Astrocyte (in vitro differentiated cells and primary cell): ENCODE measurements around the gene DIRAS2. TPM values are rescaled to one million over a fixed set of nuclear protein-coding genes. Genes with fewer than 3 reads are reported as not detected.

Experiments used
- DNase-seq: peaks from one replicate; pipeline ENCODE4 v3.0.0-alpha.2; 2010; ENCODE audit warnings: low read depth
- FAIRE-seq: peaks from 2 replicates; lab custom pipeline; 2011; peaks lifted over from hg19 to GRCh38; lab: Jason Lieb, UNC
- H2AFZ ChIP-seq: 2 replicates; pipeline ENCODE4 v1.6.0; 2012; ENCODE audit warnings: low read depth, low read length, inconsistent platforms
- H3K27ac ChIP-seq: 2 replicates; pipeline ENCODE4 v1.5.1; 2011; ENCODE audit warnings: low read depth, low read length, inconsistent platforms
- H3K27me3 ChIP-seq: 2 replicates; pipeline ENCODE4 v1.6.0; 2011; ENCODE audit warnings: low read length, inconsistent platforms; ENCODE audit not compliant: insufficient read depth
- H3K36me3 ChIP-seq: 2 replicates; pipeline ENCODE4 v1.5.1; 2011; ENCODE audit warnings: low read length, inconsistent platforms; ENCODE audit not compliant: insufficient read depth
- H3K4me1 ChIP-seq: 2 replicates; pipeline ENCODE4 v1.5.1; 2011; ENCODE audit warnings: low read length, inconsistent platforms; ENCODE audit not compliant: insufficient read depth
- H3K4me2 ChIP-seq: 2 replicates; pipeline ENCODE4 v1.6.0; 2012; ENCODE audit warnings: low read length, inconsistent platforms
- H3K4me3 ChIP-seq: 2 replicates; pipeline ENCODE4 v1.5.1; 2011; ENCODE audit warnings: low read depth, mild to moderate bottlenecking, low read length, inconsistent platforms; ENCODE audit not compliant: insufficient read depth
- H3K79me2 ChIP-seq: 2 replicates; pipeline ENCODE4 v1.6.0; 2012; ENCODE audit warnings: mild to moderate bottlenecking, low read length, inconsistent platforms; ENCODE audit not compliant: insufficient read depth
- H3K9ac ChIP-seq: 2 replicates; pipeline ENCODE4 v1.6.0; 2012; ENCODE audit warnings: mild to moderate bottlenecking, low read length, inconsistent platforms
- H3K9me3 ChIP-seq: 2 replicates; pipeline ENCODE4 v1.5.1; 2012; ENCODE audit warnings: low read depth, mild to moderate bottlenecking, low read length, inconsistent platforms; ENCODE audit not compliant: insufficient read depth
- H4K20me1 ChIP-seq: 2 replicates; pipeline ENCODE4 v1.6.0; 2012; ENCODE audit warnings: low read length, inconsistent platforms; ENCODE audit not compliant: insufficient read depth
- H3K27ac Mint-ChIP-seq: one replicate; pipeline ENCODE4 v1.8.0; 2021; ENCODE audit warnings: mild to moderate bottlenecking, mixed read lengths; ENCODE audit not compliant: unreplicated experiment
- H3K27me3 Mint-ChIP-seq: one replicate; pipeline ENCODE4 v1.8.0; 2021; ENCODE audit warnings: low read depth, mixed read lengths; ENCODE audit not compliant: unreplicated experiment
- H3K36me3 Mint-ChIP-seq: one replicate; pipeline ENCODE4 v1.8.0; 2021; ENCODE audit warnings: low read depth, mixed read lengths; ENCODE audit not compliant: unreplicated experiment
- H3K4me1 Mint-ChIP-seq: one replicate; pipeline ENCODE4 v1.8.0; 2021; ENCODE audit warnings: low read depth, mixed read lengths; ENCODE audit not compliant: unreplicated experiment
- H3K4me3 Mint-ChIP-seq: one replicate; pipeline ENCODE4 v1.8.0; 2021; ENCODE audit warnings: mild to moderate bottlenecking, moderate library complexity, mixed read lengths; ENCODE audit not compliant: unreplicated experiment
- H3K9me3 Mint-ChIP-seq: one replicate; pipeline ENCODE4 v1.8.0; 2021; ENCODE audit warnings: mild to moderate bottlenecking, mixed read lengths; ENCODE audit not compliant: unreplicated experiment
- EZH2 ChIP-seq: IDR thresholded peaks from 2 replicates; pipeline ENCODE4 v1.6.1; 2012; ENCODE audit warnings: mild to moderate bottlenecking, low read length, inconsistent platforms; ENCODE audit not compliant: insufficient read depth
- total RNA-seq: library from RNA; stranded (reverse); gene quantifications from 2 replicates; pipeline ENCODE4 v1.2.1, GENCODE V29; 2021
- TF ChIP-seq, protein P1 (sequence below): IDR thresholded peaks from 2 replicates; pipeline ENCODE4 v1.5.1; 2011; ENCODE audit warnings: low read depth, mild to moderate bottlenecking, inconsistent platforms, low read length, moderate library complexity; ENCODE audit not compliant: insufficient read depth

Gene DIRAS2
- total RNA-seq, 1 donor from 2014 or later = 0.27 TPM

DNA sequence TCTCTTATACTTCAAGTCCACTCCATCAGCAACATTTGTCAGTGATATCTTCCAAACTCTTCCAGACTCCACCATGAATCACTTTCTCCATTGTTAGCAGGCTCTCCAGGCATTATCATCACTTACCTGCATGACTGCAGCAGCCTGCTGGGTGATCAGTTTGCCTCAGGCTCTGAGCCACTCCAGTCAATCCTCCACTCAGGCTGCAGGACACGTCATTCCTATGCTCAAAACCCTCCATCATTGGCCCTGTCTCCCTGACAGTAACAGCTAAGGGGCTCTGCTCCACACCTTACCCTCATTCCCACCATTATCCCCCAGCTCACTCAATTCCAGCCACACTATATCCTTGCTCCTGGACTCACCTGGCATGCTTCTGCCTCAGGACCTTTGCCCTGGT lies 10.7 kb downstream of the DIRAS2 start:
- no peaks in the 10 kb centered on the region for H3K36me3 ChIP-seq
- no peak overlapping the region for H3K4me2 ChIP-seq
- H2AFZ ChIP-seq = no peak overlapping the region
- H3K4me3 ChIP-seq = no peak overlapping the region
- H3K79me2 ChIP-seq = no peaks in the 10 kb centered on the region
- no peaks in the 10 kb centered on the region for H3K4me1 Mint-ChIP-seq
- H3K4me3 Mint-ChIP-seq = no peak overlapping the region
- FAIRE-seq (no peak), DNase-seq (no peak)
- no peak overlapping the region for H3K27ac Mint-ChIP-seq
- no peaks in the 10 kb centered on the region for H3K27me3 Mint-ChIP-seq
- H3K9me3 Mint-ChIP-seq = no peaks in the 10 kb centered on the region
- H3K27me3 ChIP-seq = no peaks in the 10 kb centered on the region
- H3K9ac ChIP-seq = no peak overlapping the region
- no peaks in the 10 kb centered on the region for H3K36me3 Mint-ChIP-seq
- no peak overlapping the region for H3K27ac ChIP-seq
- no peaks in the 10 kb centered on the region for H3K4me1 ChIP-seq
- TF ChIP-seq, protein P1, sequence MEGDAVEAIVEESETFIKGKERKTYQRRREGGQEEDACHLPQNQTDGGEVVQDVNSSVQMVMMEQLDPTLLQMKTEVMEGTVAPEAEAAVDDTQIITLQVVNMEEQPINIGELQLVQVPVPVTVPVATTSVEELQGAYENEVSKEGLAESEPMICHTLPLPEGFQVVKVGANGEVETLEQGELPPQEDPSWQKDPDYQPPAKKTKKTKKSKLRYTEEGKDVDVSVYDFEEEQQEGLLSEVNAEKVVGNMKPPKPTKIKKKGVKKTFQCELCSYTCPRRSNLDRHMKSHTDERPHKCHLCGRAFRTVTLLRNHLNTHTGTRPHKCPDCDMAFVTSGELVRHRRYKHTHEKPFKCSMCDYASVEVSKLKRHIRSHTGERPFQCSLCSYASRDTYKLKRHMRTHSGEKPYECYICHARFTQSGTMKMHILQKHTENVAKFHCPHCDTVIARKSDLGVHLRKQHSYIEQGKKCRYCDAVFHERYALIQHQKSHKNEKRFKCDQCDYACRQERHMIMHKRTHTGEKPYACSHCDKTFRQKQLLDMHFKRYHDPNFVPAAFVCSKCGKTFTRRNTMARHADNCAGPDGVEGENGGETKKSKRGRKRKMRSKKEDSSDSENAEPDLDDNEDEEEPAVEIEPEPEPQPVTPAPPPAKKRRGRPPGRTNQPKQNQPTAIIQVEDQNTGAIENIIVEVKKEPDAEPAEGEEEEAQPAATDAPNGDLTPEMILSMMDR = no peak
- no peak for TF ChIP-seq EZH2
- no peaks in the 10 kb centered on the region for H4K20me1 ChIP-seq
- H3K9me3 ChIP-seq = no peaks in the 10 kb centered on the region

- Mint-ChIP-seq H3K27me3 (no peaks in the 10 kb centered on the region), H3K27ac (no peak overlapping the region), H3K4me3 (no peak overlapping the region), H3K4me1 (no peaks in the 10 kb centered on the region), H3K36me3 (no peaks in the 10 kb centered on the region), H3K9me3 (no peaks in the 10 kb centered on the region)
- no peak overlapping the region for H3K27ac ChIP-seq
- H2AFZ ChIP-seq = no peak overlapping the region
- DNase-seq (no peak), FAIRE-seq (no peak)
- no peak overlapping the region for H3K4me3 ChIP-seq
- no peaks in the 10 kb centered on the region for H3K36me3 ChIP-seq
- H3K79me2 ChIP-seq = no peaks in the 10 kb centered on the region
- H4K20me1 ChIP-seq = no peaks in the 10 kb centered on the region
- H3K4me1 ChIP-seq = no peaks in the 10 kb centered on the region
- TF ChIP-seq, protein P1 = no peak
- TF ChIP-seq EZH2 = no peak
- H3K9ac ChIP-seq = no peak overlapping the region
- no peaks in the 10 kb centered on the region for H3K27me3 ChIP-seq
- no peaks in the 10 kb centered on the region for H3K9me3 ChIP-seq
- no peak overlapping the region for H3K4me2 ChIP-seq
Observed at GRCh38 chr9:90629991-90630390, 12.6 kb downstream of the DIRAS2 start.

GRCh38 chr9:90629354-90629753 lies 13.3 kb downstream of the DIRAS2 start:
- Histone ChIP-seq H3K4me1 (no peaks in the 10 kb centered on the region), H3K4me2 (no peak overlapping the region), H2AFZ (no peak overlapping the region), H3K9ac (no peak overlapping the region), H3K27ac (no peak overlapping the region), H3K4me3 (no peak overlapping the region), H3K9me3 (no peaks in the 10 kb centered on the region), H3K27me3 (no peaks in the 10 kb centered on the region), H3K79me2 (no peaks in the 10 kb centered on the region), H3K36me3 (no peaks in the 10 kb centered on the region), H4K20me1 (no peaks in the 10 kb centered on the region)
- Mint-ChIP-seq H3K36me3 (no peaks in the 10 kb centered on the region), H3K4me1 (no peaks in the 10 kb centered on the region), H3K4me3 (no peak overlapping the region), H3K9me3 (no peaks in the 10 kb centered on the region), H3K27ac (no peak overlapping the region), H3K27me3 (no peaks in the 10 kb centered on the region)
- DNase-seq = no peak
- no peak for FAIRE-seq
- no peak for TF ChIP-seq EZH2
- TF ChIP-seq, protein P1 = no peak
